HG02678 (cell line): ENCODE data around the gene MYH11.

Experiments used
- ATAC-seq: cut with Tn5 transposase; IDR thresholded peaks from one replicate; pipeline ENCODE4 v1.9.1; 2021; ENCODE audit warnings: mild to moderate bottlenecking, moderate library complexity; ENCODE audit not compliant: unreplicated experiment

MYH11 gene

GRCh38 chr16:15779664-15780351 lies 77.0 kb downstream of the MYH11 start:
- ATAC-seq = no peak

- no peak for ATAC-seq
Measured at GRCh38 chr16:15778999-15779614, 77.7 kb downstream of the MYH11 start.

- ATAC-seq = no peak
Measured at GRCh38 chr16:15778204-15778743, 78.6 kb downstream of the MYH11 start.

GRCh38 chr16:15777533-15778203 lies 79.2 kb downstream of the MYH11 start:
- no peak for ATAC-seq

GRCh38 chr16:15776572-15776971 lies 80.3 kb downstream of the MYH11 start:
- no peak for ATAC-seq

- ATAC-seq = no peak
Measured at GRCh38 chr16:15775663-15776304, 81.0 kb downstream of the MYH11 start.

- ATAC-seq = no peak
Measured at GRCh38 chr16:15775209-15775608, 81.6 kb downstream of the MYH11 start.

GRCh38 chr16:15773968-15774367 lies 82.9 kb downstream of the MYH11 start:
- no peak for ATAC-seq

GRCh38 chr16:15772579-15773293 lies 84.1 kb downstream of the MYH11 start:
- no peak for ATAC-seq

GRCh38 chr16:15771694-15772093 lies 85.1 kb downstream of the MYH11 start:
- no peak for ATAC-seq

- ATAC-seq = no peak
Measured at GRCh38 chr16:15770512-15770911, 86.3 kb downstream of the MYH11 start.

- ATAC-seq = no peak
Measured at GRCh38 chr16:15770107-15770506, 86.7 kb downstream of the MYH11 start.

- no peak for ATAC-seq
Measured at GRCh38 chr16:15769239-15769638, 87.6 kb downstream of the MYH11 start.

GRCh38 chr16:15768201-15768600 lies 88.6 kb downstream of the MYH11 start:
- ATAC-seq = no peak

- no peak for ATAC-seq
Measured at GRCh38 chr16:15766918-15767317, 89.9 kb downstream of the MYH11 start.

- peak; percentile 82 for ATAC-seq
Measured at GRCh38 chr16:15765880-15766279, 90.9 kb downstream of the MYH11 start.

GRCh38 chr16:15765116-15765515 lies 91.7 kb downstream of the MYH11 start:
- no peak for ATAC-seq

- ATAC-seq = no peak
Measured at GRCh38 chr16:15764112-15764511, 92.7 kb downstream of the MYH11 start.

GRCh38 chr16:15760129-15760528 lies 96.7 kb downstream of the MYH11 start:
- ATAC-seq = no peak

- no peak for ATAC-seq
Measured at GRCh38 chr16:15759070-15759469, 97.8 kb downstream of the MYH11 start.
